ENCODE results near the gene CLSTN2.
"Not testable (repeated sequence)": the region's sequence is repeated elsewhere in the genome, so short reads cannot be mapped to it uniquely, and the experiment has no call there.

CLSTN2 gene

GRCh38 chr3:140394488-140395133, 459.6 kb downstream of the CLSTN2 start:
- DNase-seq = no peak

GRCh38 chr3:140395134-140396075, 460.4 kb downstream of the CLSTN2 start:
- DNase-seq = no peak

- no peak for DNase-seq
Observed at GRCh38 chr3:140396110-140396509, 461.1 kb downstream of the CLSTN2 start.

DNA sequence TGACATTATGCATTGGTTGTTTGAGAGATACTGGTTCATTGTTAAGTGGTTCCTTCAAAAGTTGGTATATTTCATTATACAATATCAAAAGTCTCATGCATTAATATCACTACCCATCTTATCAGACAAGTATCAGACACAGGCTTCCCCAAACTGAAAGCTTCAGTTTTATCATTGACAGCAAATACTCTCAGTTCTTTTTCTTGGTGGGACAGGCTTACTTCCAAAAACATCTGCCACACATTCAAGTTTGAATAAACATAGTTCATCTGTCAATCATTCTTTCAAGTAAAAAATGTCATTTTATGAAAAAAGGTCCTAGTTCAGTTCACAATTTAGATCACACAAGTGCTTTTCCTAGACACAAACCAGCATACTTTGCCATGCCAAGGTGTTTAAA, 462.9 kb downstream of the CLSTN2 start:
- no peak for DNase-seq

DNA sequence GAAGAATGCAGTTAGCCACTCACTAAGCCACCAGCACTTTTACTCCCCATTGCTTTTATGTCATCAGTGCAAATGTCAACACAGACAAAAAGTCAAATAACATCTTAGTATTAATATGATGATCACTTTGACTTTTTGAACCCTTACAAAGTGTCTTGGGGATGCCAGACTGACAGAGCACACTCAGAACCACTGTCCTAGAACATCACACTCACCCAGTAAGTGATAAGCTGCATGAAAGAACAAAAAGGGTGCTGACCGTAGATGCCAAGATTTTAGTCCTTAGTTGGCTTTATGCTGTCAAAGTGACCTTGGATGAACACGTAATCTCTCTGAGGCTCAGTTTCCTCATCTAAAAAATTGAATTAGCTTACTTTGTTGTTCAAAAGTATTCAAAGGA, 463.4 kb downstream of the CLSTN2 start:
- no peak for DNase-seq

- DNase-seq = no peak
Observed at GRCh38 chr3:140399871-140400270, 464.9 kb downstream of the CLSTN2 start.

- no peak for DNase-seq
Observed at GRCh38 chr3:140403079-140403478, 468.1 kb downstream of the CLSTN2 start.

- no peak for DNase-seq
Observed at GRCh38 chr3:140403608-140404007, 468.6 kb downstream of the CLSTN2 start.

GRCh38 chr3:140406655-140407054, 471.7 kb downstream of the CLSTN2 start:
- DNase-seq = no peak

- DNase-seq = no peak
Observed at GRCh38 chr3:140408252-140408651, 473.3 kb downstream of the CLSTN2 start.

GRCh38 chr3:140416666-140417065, 481.7 kb downstream of the CLSTN2 start:
- no peak for DNase-seq

- DNase-seq = no peak
Observed at GRCh38 chr3:140420621-140421357, 485.8 kb downstream of the CLSTN2 start.

- DNase-seq = no peak
Observed at GRCh38 chr3:140421884-140422283, 486.9 kb downstream of the CLSTN2 start.

DNA sequence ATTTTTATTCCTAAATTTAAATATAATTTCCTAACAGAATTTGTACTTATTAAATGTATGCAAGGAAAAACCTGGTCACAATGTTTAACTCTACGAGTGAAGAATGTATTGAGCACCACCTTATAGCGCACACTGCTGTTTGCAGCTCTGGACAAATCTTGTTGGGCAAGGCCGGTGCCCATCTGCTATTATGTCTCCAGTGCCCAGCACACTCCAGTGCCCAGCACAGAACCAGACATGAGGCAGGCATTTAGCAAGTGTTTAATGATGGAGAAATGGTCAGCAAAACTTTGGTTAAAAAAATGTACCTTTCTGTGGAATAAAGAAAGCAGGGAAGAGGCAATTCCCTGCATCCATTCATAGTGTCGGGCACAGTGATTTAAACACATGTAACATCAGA, 488.2 kb downstream of the CLSTN2 start:
- DNase-seq = no peak

- DNase-seq = not testable (repeated sequence)
Observed at GRCh38 chr3:140423574-140423973, 488.6 kb downstream of the CLSTN2 start.

DNA sequence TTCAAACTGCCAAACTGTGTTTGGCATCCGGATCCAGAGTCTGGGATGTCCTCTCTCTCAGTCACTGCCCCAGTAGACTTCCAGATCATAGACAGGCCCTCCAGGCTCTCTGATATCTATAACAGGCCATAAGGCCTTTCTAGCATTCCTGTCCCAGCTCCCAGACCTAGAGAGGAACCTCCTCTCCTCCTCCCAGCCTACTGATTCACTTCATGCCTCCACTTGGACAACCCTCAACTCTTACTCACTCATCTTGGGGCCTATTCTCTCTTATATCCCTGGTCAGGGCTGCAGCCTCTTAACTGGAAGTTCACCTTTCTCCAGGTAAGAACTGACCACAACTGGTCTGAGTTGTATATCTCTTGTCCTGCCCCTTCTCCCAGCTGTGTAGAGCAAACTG, 489.2 kb downstream of the CLSTN2 start:
- DNase-seq = no peak

GRCh38 chr3:140424726-140425125, 489.7 kb downstream of the CLSTN2 start:
- DNase-seq = no peak

GRCh38 chr3:140427786-140428185, 492.8 kb downstream of the CLSTN2 start:
- no peak for DNase-seq

- no peak for DNase-seq
Observed at GRCh38 chr3:140428380-140428779, 493.4 kb downstream of the CLSTN2 start.

GRCh38 chr3:140429791-140430190, 494.8 kb downstream of the CLSTN2 start:
- DNase-seq = no peak

DNA sequence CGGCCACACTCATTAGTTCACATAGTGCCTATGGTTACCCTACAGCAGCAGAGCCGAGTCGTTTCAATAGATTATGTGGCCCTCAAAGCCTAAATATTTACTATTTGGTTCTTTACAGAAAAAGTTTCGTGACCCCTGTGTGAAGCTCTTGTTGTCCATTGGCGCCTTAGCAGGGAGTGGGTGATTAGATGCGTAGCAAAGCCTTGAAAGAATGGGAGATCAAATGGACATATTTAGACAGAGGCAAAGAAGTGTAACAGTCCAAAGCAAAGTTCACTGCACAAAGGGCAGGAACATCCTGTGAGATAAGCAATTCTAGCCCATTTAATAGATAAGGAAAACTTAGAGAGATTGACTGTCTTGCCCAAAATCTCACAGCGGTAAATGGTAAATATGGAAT, 495.5 kb downstream of the CLSTN2 start:
- no peak for DNase-seq

GRCh38 chr3:140432229-140432669, 497.3 kb downstream of the CLSTN2 start:
- no peak for DNase-seq

DNA sequence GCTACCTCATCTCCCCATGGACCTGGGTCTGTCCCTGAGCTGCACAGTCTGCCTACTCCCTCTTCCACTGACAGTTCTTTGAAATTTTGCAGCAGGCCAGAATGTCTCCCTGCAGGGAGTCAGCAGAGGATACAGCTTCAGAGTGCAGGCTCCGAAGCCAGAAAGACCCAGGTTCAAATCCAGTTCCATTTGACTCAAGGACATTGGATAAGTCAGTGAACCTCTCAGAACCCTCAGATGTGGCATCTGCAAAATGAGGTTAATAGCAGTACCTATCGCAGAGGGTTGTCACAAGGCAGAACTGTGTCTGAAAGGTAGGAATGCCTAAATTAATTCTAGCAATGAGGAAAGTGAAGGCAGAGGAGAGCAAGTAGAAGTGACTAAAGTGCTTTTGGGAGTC, 498.4 kb downstream of the CLSTN2 start:
- DNase-seq = no peak
